ENCODE measurements around the gene ABCA7. TPM values are rescaled to one million over a fixed set of nuclear protein-coding genes. Genes with fewer than 3 reads are reported as not detected.

ABCA7 gene
- polyA plus RNA-seq, 3 donors = 6.1 to 6.6 (median 6.5) TPM

DNA sequence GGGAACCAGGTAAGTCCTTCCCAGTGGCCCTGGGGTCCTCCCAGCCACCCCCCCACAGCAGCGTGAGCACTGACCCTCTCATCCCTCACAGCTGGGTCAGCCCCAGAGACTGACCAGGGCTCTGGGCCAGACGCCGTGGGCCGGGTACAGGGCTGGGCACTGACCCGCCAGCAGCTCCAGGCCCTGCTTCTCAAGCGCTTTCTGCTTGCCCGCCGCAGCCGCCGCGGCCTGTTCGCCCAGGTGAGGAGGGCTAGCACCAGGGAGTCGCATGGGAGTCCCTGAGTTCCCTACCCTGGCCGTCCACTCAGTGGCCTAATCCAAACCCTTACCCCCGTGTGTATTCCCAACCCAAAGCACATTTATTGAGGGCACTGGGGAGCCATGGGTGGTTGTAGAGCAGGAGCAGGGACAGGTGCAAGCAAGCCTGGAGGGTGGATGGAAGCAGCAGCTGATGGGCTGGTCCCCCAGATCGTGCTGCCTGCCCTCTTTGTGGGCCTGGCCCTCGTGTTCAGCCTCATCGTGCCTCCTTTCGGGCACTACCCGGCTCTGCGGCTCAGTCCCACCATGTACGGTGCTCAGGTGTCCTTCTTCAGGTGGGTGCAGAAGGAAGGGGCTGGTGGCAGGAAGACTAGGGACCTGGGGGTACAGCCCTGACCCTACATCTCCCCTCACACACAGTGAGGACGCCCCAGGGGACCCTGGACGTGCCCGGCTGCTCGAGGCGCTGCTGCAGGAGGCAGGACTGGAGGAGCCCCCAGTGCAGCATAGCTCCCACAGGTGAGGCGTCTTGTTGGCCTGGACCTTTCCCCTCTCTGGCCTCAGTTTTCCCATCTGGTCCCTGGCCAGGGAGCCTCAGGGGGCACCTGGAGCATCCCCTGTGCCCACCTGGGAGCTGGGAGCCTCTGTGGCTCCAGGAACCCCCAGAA, 14.5 kb downstream of the ABCA7 start:
- DNase-seq (ENCODE audit: low read depth in 3 of 3, low spot score in 2 of 3) = no peak

DNA sequence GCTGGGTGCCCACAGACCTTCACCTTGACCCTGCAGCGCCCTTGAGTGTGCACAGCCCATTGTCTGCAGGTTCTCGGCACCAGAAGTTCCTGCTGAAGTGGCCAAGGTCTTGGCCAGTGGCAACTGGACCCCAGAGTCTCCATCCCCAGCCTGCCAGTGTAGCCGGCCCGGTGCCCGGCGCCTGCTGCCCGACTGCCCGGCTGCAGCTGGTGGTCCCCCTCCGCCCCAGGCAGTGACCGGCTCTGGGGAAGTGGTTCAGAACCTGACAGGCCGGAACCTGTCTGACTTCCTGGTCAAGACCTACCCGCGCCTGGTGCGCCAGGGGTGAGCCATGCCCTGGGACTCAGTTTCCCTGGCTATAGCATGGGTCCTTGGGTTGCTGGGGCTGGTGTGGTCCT, 15.1 kb downstream of the ABCA7 start:
- DNase-seq (ENCODE audit: low read depth in 3 of 3, low spot score in 2 of 3) = no peak

DNA sequence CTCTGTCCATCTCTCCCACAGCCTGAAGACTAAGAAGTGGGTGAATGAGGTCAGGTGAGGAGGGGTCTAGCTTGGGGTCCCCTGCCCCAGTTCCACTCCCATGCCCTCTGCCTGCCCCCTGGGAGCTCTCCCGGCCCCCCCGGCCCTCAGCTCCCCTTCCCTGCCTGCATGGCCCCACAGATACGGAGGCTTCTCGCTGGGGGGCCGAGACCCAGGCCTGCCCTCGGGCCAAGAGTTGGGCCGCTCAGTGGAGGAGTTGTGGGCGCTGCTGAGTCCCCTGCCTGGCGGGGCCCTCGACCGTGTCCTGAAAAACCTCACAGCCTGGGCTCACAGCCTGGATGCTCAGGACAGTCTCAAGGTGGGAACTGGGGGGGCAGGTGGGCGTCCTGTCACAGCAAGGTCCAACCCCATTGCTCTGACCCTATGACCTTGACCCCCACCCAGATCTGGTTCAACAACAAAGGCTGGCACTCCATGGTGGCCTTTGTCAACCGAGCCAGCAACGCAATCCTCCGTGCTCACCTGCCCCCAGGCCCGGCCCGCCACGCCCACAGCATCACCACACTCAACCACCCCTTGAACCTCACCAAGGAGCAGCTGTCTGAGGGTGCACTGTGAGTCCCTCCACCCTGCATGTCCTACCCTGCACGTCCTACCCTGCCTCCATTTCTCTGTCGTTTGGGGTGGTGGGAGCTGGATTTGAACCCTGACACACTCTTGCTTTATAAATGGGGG, 16.1 kb downstream of the ABCA7 start:
- no peak for DNase-seq (ENCODE audit: low read depth in 3 of 3, low spot score in 2 of 3)

DNA sequence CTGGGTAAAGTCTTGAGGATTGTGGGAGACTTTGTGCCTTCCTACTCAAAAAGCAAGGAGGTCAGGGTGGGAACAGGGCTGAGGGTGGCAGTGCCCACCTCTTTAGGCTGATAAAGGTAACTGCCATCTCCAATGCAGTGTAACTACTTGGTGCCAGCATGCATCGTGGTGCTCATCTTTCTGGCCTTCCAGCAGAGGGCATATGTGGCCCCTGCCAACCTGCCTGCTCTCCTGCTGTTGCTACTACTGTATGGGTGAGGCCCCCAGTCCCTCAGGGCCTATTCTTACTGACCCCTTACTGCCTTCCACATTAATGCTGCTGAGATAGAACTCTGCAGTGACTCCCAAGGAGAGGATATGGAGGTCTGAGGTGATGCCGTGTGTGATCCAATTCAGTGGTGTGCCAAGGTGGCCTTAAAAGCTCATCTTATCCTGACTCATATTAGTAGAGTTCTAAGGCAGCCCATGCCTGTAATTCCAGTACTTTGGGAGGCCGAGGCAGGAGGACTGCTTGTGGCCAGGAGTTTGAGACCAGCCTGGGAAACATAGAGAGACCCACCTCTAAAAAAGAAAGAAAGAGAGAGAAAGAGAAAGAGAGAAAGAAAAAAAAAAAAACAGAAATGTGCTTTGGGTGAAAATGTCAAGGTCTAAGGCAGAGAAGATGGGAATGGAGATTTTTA, 17.4 kb downstream of the ABCA7 start:
- DNase-seq (ENCODE audit: low read depth in 3 of 3, low spot score in 2 of 3) = no peak

DNA sequence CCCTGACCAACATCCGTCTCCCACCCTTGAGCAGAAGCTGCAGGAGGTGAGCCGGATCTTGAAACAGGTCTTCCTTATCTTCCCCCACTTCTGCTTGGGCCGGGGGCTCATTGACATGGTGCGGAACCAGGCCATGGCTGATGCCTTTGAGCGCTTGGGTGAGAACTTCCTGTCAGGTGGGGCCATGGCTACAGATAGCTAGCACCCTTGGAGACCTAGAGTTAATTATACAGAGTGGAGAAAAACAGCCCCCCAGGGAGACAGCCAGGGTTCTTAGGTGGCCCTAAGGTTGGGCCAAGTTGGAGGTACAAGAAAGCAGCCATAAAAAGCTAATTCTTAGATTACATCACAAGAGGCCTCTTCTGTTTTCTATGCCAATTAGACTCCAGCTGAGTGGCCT, 18.2 kb downstream of the ABCA7 start:
- DNase-seq (ENCODE audit: low read depth in 3 of 3, low spot score in 2 of 3) = no peak

DNA sequence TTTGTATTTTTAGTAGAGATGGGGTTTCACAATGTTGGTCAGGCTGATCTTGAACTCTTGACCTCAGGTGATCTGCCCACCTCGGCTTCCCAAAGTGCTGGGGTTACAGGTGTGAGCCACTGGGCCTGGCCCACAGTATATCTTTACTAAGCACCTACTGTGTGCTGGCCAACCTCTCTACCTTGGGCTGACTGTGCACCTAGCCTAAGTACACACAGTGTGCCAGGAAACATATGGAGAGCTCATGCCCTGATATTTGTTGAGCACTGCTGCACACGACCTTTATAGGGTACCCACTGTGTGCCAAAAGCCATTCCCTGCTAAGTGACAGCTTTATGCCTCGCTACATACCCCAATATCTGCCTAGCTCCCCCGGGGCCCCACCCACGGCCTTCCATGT, 20.8 kb downstream of the ABCA7 start:
- DNase-seq (ENCODE audit: low read depth in 3 of 3, low spot score in 2 of 3) = no peak

DNA sequence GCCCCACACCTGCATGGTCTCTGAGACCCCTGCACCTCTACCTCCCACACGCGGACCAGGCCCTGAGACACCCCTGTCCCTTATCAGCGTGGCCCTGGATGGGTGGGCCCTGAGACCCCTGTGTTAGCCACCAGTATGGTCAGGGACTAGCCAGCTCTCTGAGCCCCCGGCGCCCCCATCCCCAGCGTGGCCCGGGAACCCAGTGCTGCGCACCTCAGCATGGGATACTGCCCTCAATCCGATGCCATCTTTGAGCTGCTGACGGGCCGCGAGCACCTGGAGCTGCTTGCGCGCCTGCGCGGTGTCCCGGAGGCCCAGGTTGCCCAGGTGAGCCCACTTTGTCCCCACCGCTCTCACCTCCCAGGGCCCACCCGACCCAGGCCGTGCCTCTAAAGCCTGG, 22.1 kb downstream of the ABCA7 start:
- DNase-seq (ENCODE audit: low read depth in 3 of 3, low spot score in 2 of 3) = no peak

DNA sequence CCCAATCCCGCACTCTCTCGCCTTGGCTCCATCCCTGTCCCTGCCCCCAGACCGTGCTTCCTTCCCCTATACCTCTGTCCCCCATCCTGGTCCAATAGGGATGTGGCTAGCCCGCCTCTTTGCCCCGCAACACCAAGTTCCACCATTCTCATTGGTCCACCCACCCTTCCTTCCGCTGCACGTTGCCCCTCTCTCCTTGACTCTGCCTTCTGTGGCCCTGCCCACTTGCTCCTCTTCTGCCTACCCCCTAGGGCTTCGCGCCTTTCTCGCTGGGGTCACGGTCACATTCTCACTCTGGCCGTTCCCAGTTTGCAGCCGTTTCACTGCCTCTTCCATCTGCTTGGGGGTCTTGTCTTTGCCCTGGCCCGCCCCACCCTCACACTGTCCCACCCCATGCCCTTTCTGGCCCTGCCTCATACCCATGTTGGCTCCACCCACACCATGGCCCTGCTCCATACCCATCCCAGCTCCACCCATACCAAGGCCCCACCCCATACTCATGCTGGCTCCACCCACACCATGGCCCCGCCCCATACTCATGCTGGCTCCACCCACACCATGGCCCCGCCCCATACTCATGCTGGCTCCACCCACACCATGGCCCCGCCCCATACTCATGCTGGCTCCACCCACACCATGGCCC, 22.6 kb downstream of the ABCA7 start:
- no peak for DNase-seq (ENCODE audit: low read depth in 3 of 3, low spot score in 2 of 3)

DNA sequence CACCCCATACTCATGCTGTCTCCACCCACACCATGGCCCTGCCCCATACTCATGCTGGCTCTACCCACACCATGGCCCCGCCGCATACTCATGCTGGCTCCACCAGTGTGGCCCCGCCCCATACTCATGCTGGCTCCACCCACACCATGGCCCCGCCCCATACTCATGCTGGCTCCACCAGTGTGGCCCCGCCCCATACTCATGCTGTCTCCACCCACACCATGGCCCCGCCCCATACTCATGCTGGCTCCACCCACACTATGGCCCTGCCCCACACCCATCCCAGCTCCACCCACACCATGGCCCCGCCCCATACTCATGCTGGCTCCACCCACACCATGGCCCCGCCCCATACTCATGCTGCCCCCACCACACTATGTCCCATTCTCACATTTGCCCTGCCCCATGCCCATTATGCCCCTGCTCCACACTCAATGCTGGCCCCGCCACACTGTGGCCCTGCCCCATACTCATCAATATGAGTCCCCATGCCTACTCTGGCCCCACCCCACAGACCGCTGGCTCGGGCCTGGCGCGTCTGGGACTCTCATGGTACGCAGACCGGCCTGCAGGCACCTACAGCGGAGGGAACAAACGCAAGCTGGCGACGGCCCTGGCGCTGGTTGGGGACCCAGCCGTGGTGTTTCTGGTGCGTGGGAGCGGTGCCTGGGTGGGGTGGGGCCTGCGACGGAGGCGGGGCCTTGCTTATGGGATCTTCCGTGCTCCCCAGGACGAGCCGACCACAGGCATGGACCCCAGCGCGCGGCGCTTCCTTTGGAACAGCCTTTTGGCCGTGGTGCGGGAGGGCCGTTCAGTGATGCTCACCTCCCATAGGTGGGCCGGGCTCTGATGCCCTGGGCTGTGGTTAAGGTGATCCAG, 23.4 kb downstream of the ABCA7 start:
- DNase-seq (ENCODE audit: low read depth in 3 of 3, low spot score in 2 of 3) = no peak

DNA sequence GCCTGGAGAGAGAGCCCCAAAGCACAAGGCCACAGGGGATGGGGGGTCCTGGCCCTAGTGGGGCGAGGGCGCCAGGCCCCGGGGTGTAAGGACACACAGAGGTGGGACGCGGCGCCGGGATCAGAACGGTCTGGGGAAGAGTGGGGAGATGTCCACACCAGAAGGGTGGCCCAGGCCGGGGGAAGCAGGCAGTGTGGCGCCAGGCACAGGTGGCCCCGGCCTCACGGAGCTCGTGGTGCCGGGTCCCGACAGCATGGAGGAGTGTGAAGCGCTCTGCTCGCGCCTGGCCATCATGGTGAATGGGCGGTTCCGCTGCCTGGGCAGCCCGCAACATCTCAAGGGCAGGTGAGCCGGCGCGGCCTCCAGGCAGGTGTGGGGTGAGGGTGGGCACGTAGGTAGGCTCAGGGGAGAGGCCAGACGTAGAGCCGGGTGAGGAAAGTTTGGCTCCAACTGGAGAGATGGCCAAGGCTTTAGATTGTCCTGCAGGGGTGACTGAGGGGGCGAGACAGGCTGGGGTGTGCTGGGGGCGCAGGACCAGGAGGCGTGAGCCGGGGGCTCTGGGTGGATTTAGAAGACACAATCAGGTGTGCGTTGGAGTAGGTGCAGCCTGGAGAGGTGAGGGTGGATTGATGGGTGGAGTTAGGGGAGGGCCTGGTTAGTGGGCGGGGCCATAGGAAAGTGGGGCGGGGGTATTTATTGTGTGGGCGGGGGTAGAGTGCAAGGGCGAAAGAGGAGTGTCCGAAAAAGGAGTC, 24.2 kb downstream of the ABCA7 start:
- no peak for DNase-seq (ENCODE audit: low read depth in 3 of 3, low spot score in 2 of 3)

DNA sequence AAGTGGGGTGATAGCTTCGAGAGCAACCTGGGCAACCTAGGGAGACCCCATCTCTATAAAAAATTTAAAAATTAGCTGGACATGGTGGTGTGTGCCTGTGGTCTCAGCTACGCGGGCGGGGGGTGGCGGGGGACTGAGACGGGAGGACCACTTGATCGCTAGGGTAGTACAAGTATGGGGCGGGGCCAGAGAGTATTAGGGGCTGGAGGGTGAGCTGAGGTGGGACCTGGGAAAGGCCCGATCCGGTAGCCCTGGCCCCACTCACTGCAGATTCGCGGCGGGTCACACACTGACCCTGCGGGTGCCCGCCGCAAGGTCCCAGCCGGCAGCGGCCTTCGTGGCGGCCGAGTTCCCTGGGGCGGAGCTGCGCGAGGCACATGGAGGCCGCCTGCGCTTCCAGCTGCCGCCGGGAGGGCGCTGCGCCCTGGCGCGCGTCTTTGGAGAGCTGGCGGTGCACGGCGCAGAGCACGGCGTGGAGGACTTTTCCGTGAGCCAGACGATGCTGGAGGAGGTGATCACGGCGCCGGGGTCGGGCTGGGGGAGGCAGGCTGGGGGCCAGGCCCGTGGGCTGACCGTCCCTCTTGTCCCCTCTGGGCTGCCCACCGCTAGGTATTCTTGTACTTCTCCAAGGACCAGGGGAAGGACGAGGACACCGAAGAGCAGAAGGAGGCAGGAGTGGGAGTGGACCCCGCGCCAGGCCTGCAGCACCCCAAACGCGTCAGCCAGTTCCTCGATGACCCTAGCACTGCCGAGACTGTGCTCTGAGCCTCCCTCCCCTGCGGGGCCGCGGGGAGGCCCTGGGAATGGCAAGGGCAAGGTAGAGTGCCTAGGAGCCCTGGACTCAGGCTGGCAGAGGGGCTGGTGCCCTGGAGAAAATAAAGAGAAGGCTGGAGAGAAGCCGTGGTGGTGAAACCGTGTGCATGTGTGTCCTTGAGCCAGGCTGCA, 25.0 kb downstream of the ABCA7 start:
- no peak for DNase-seq (ENCODE audit: low read depth in 3 of 3, low spot score in 2 of 3)

DNA sequence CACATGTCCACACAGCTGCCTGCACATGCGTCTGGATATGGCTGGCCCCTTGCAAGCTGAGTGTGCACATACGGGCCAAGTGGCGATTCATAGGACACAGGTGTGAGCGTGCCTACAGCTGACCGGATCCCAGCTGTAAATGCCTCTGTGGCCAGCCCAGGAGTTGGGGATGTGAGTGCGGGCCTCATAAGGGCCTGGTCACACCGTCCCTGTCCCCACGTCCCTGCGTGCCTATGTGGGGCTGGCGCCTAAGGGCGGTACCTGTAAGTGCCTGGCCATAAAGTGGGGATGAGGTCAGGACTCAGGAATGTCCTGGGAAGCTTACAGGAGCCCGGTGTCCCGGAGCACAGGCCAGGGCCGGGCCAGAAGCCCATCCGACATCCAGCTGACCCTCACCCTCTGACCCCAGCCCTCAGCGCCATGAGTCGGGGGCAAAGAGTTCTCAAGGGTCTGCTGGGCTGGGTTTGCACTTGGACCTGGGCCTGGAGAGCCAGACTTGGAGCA, 25.8 kb downstream of the ABCA7 start:
- DNase-seq (ENCODE audit: low read depth in 3 of 3, low spot score in 2 of 3) = no peak

DNA sequence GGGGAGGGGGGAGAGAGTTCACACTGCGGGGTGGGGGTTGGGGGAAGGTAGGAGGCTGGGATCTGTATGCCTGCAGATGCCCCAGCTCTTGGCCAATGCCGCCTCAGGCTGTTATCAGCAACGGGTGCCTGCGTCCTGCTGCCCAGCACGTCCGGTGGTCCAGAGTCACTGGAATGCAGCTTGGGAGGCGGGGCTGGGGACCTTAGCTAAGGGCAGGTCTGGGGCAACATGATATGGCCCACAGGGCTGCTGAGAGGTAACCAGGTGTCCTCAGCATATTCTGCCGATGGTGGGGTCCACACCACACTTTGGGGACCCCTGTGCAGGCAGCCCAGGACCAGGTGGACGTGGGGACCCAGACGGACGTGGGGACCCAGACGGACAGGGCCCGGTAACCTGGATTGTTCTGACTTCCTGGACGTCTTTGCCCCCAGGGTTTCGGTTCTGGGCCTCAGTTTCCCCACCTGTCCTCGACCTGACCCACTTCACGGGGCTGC, 26.4 kb downstream of the ABCA7 start:
- no peak for DNase-seq (ENCODE audit: low read depth in 3 of 3, low spot score in 2 of 3)

DNA sequence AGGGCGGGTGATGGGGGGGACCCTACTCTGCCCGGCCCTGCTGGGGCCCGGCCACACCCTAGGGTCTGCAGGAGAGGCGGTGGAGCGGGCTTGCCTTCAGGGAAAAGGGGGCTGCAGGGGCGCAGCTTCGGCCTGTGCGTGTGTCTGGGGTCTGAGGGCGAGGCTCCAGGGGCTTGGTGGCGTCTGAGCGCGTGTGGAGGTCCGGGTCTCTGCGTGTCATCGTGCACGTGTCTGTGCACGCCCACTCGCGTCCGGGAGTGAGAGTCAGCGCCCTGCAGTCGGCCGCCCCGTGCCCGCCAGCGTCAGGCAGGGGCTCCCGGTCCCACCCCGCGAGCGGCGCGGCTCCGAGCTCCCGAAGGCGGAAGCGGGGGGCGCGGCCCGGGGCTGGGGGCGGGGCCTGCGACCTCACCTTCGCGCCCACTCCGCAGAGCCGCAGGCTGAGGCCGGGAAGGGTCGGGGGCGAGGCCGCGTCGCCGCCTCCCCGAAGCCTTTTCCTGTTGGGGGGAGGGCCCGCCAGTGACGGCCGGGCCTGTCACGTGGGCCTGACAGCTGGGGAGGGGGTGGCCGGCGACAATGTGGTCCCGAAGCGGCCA, 26.9 kb downstream of the ABCA7 start, which contains the start of gene ARHGAP45:
Gene ARHGAP45, plus strand, starts transcription at position 420 of the 593 bp plus-strand sequence. CDS start 239 bp downstream, outside the sequence.
- no peak for DNase-seq (ENCODE audit: low read depth in 3 of 3, low spot score in 2 of 3)

DNA sequence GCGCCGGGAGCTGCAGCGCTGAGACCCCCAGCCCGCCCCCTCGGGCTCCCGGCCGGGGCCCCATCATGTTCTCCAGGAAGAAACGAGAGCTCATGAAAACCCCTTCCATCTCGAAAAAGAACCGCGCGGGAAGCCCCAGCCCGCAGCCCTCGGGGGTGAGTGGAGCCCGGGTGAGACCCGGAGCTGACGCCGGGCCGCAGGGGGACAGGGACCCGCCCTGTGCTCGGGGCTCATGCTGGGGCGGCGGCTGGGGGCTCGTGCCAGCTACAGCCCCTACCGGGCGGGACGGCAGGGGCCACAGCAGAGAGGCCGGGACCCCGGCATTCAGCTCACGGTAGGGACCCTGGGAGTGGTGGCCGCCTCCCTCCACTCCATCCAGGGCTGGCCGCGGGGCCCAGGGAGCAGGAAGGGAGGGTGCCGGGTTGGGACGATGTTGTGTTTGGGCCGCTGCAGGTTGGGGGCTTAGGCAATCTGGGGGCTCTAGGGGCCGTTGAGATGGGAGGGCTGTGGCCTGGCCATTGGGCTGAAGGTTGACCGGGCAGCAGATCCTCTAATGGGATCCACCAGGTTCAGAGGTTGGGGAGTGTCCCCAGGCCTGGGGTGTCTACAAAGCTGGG, 27.5 kb downstream of the ABCA7 start:
- DNase-seq (ENCODE audit: low read depth in 3 of 3, low spot score in 2 of 3) = no peak
